ENCODE measurements around the gene CNTN2. TPM values are rescaled to one million over a fixed set of nuclear protein-coding genes. Genes with fewer than 3 reads are reported as not detected.

Gene CNTN2
- total and polyA plus RNA-seq, 2 of the 4 experiments (the other 2 are of a cell fraction), result not detected

GRCh38 chr1:205084360-205084759 lies 41.3 kb downstream of the CNTN2 start, which contains the start of gene TMEM81:
TMEM81 (minus strand) TSS chr1:205084460; CDS start chr1:205084320, 140 bp downstream.
- H4K20me1 ChIP-seq (ENCODE audit: insufficient read depth, low read length), result no peaks in the 10 kb centered on the region
- H2AK5ac ChIP-seq (ENCODE audit: low read depth, low read length), result no peak within 1 kb of the TSS
- BruUV-seq (replicated peaks), result no TSS peak
- no peak within 1 kb of the TSS for H2BK120ac ChIP-seq (ENCODE audit: low read depth, low read length)
- in situ Hi-C loops (cut with MboI; ENCODE audit: low sequenced_read_pairs) (no loop called here), intact Hi-C loops (cut with micrococcal nuclease) (no loop called here), dilution Hi-C loops (cut with HindIII; ENCODE audit: low sequenced_read_pairs, unreplicated experiment) (no loop called here)
- H2BK5ac ChIP-seq (ENCODE audit: low read depth, low read length, poor library complexity, severe bottlenecking), result no peak within 1 kb of the TSS
- no peaks in the 10 kb centered on the region for H3K27me3 ChIP-seq (ENCODE audit: control insufficient read depth, insufficient read depth, low read length)
- H3K4ac ChIP-seq (ENCODE audit: low read depth, low read length), result no peak within 1 kb of the TSS
- no peak within 1 kb of the TSS for H4K8ac ChIP-seq (ENCODE audit: low read depth in 2 of 2, low read length in 2 of 2)
- H3K4me2 ChIP-seq (ENCODE audit: low read depth, low read length), result no peak within 1 kb of the TSS
- no peak within 1 kb of the TSS for H3K56ac ChIP-seq (ENCODE audit: extremely low read depth, insufficient read depth, low read length)
- H3K9me3 ChIP-seq (ENCODE audit: control insufficient read depth, insufficient read depth, low read length), result no peaks in the 10 kb centered on the region
- no peak within 1 kb of the TSS for H3K23ac ChIP-seq (ENCODE audit: low read depth, low read length)
- H3K36me3 ChIP-seq (ENCODE audit: control insufficient read depth, insufficient read depth, low read length), result peaks cover 12% of the 10 kb centered on the region
- CTCF ChIA-PET, result no interaction called here
- H3K18ac ChIP-seq (ENCODE audit: low read depth, low read length), result no peak within 1 kb of the TSS
- H3K14ac ChIP-seq (replicated peaks; ENCODE audit: low read depth, low read length), result no peak within 1 kb of the TSS
- no peak within 1 kb of the TSS for H3K4me3 ChIP-seq (ENCODE audit: insufficient read depth, low read depth, low read length)
- peaks cover 0 to 3% of the 10 kb centered on the region in 2 experiments; a peak in 1 of 4 replicates for H3K79me1 ChIP-seq (ENCODE audit: low read depth in 1 of 2, low read length in 2 of 2)
- WGBS, 2 experiments (ENCODE audit: extremely low coverage in 2 of 2, insufficient read length in 1 of 2), result 100% methylated on average over 1 of the region's 2 CpGs; no CpG with 5 or more reads in 1 of the 2 experiments
- no peaks in the 10 kb centered on the region; the same call in 1 of the 2 replicates for H3K4me1 ChIP-seq (ENCODE audit: control insufficient read depth, insufficient read depth, low read length)
- no peak within 1 kb of the TSS for H4K91ac ChIP-seq (ENCODE audit: insufficient read depth, low read depth, low read length)
- H3K9me1 ChIP-seq (ENCODE audit: insufficient read depth, low read length), result no peaks in the 10 kb centered on the region
- no peak within 1 kb of the TSS for H3K27ac ChIP-seq (ENCODE audit: insufficient read depth, low read length)
- H4K5ac ChIP-seq (ENCODE audit: low read depth, low read length), result no peak within 1 kb of the TSS
- no peak for DNase-seq
- H2BK15ac ChIP-seq (ENCODE audit: low read depth, low read length), result no peak within 1 kb of the TSS
- POLR2A ChIA-PET (ENCODE audit: unreplicated experiment), result no interaction called here
- ATAC-seq (ENCODE audit: low read depth), result no peak
- TF ChIP-seq MAFK (IDR thresholded peaks at IDR 0.05; ENCODE audit: low read depth, low read length) (no peak), CTCF (conservative IDR thresholded peaks at IDR 0.05; ENCODE audit: low read depth, low read length) (no peak), POLR2A (IDR thresholded peaks at IDR 0.05; ENCODE audit: low read depth, low read length) (no peak), CHD1 (IDR thresholded peaks at IDR 0.05; ENCODE audit: low read depth, low read length) (no peak), RFX5 (IDR thresholded peaks at IDR 0.05; ENCODE audit: low read depth, low read length) (no peak), RCOR1 (IDR thresholded peaks at IDR 0.05; ENCODE audit: insufficient replicate concordance, low read length) (no peak)
- TF ChIP-seq, protein P1, sequence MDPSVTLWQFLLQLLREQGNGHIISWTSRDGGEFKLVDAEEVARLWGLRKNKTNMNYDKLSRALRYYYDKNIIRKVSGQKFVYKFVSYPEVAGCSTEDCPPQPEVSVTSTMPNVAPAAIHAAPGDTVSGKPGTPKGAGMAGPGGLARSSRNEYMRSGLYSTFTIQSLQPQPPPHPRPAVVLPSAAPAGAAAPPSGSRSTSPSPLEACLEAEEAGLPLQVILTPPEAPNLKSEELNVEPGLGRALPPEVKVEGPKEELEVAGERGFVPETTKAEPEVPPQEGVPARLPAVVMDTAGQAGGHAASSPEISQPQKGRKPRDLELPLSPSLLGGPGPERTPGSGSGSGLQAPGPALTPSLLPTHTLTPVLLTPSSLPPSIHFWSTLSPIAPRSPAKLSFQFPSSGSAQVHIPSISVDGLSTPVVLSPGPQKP (IDR thresholded peaks at IDR 0.05; ENCODE audit: borderline replicate concordance, low read depth, low read length), result no peak
- no peak within 1 kb of the TSS for H2AK9ac ChIP-seq (replicated peaks; ENCODE audit: low read depth, low read length, poor library complexity)
- no peak within 1 kb of the TSS for H2BK20ac ChIP-seq (ENCODE audit: low read depth, low read length)
- H3K9ac ChIP-seq (ENCODE audit: low read depth, low read length), result no peak within 1 kb of the TSS
- H2AFZ ChIP-seq (replicated peaks; ENCODE audit: low read length, poor library complexity), result no peak within 1 kb of the TSS
